ENCODE results near the gene ALDH3B1.

Gene ALDH3B1

GRCh38 chr11:68064926-68065325, 54.8 kb downstream of the ALDH3B1 start:
- TF ChIP-seq CTCF (IDR thresholded peaks at IDR 0.05; ENCODE audit: low read depth, low read length): no peak
- DNase-seq (ENCODE audit: low read depth, low spot score): no peak
- in situ Hi-C loops (cut with HindIII; ENCODE audit: low sequenced_read_pairs): no loop called here
- no peak overlapping the region for H3K4me3 ChIP-seq (ENCODE audit: low read depth, low read length)

- DNase-seq (ENCODE audit: low read depth, low spot score): no peak
- no peak for TF ChIP-seq CTCF (IDR thresholded peaks at IDR 0.05; ENCODE audit: low read depth, low read length)
- in situ Hi-C loops (cut with HindIII; ENCODE audit: low sequenced_read_pairs): no loop called here
- H3K4me3 ChIP-seq (ENCODE audit: low read depth, low read length): no peak overlapping the region
Measured at GRCh38 chr11:68065841-68066240, 55.7 kb downstream of the ALDH3B1 start.

GRCh38 chr11:68066742-68067141, 56.6 kb downstream of the ALDH3B1 start:
- no peak for TF ChIP-seq CTCF (IDR thresholded peaks at IDR 0.05; ENCODE audit: low read depth, low read length)
- H3K4me3 ChIP-seq (ENCODE audit: low read depth, low read length): no peak overlapping the region
- DNase-seq (ENCODE audit: low read depth, low spot score): peak; percentile 68
- in situ Hi-C loops (cut with HindIII; ENCODE audit: low sequenced_read_pairs): no loop called here

GRCh38 chr11:68067991-68068390, 57.9 kb downstream of the ALDH3B1 start:
- no peak overlapping the region for H3K4me3 ChIP-seq (ENCODE audit: low read depth, low read length)
- in situ Hi-C loops (cut with HindIII; ENCODE audit: low sequenced_read_pairs): no loop called here
- no peak for TF ChIP-seq CTCF (IDR thresholded peaks at IDR 0.05; ENCODE audit: low read depth, low read length)
- DNase-seq (ENCODE audit: low read depth, low spot score): no peak

GRCh38 chr11:68071281-68072048, 61.3 kb downstream of the ALDH3B1 start:
- no peak for DNase-seq (ENCODE audit: low read depth, low spot score)
- no peak overlapping the region for H3K4me3 ChIP-seq (ENCODE audit: low read depth, low read length)
- TF ChIP-seq CTCF (IDR thresholded peaks at IDR 0.05; ENCODE audit: low read depth, low read length): no peak
- in situ Hi-C loops (cut with HindIII; ENCODE audit: low sequenced_read_pairs): no loop called here

GRCh38 chr11:68074584-68075352, 64.6 kb downstream of the ALDH3B1 start:
- H3K4me3 ChIP-seq (ENCODE audit: low read depth, low read length): no peak overlapping the region
- in situ Hi-C loops (cut with HindIII; ENCODE audit: low sequenced_read_pairs): no loop called here
- no peak for TF ChIP-seq CTCF (IDR thresholded peaks at IDR 0.05; ENCODE audit: low read depth, low read length)
- DNase-seq (ENCODE audit: low read depth, low spot score): no peak
